Erythroblast (primary cell): ENCODE measurements around the gene KATNB1.

Experiments used
- GATA1 ChIP-seq: IDR thresholded peaks from 2 replicates; pipeline ENCODE4 v1.6.1; 2011; ENCODE audit warnings: low read depth, mild to moderate bottlenecking, control low read depth, low read length, moderate library complexity
- POLR2A ChIP-seq: IDR thresholded peaks from 2 replicates; pipeline ENCODE4 v1.6.1; 2011; ENCODE audit warnings: mild to moderate bottlenecking, low read length

DNA sequence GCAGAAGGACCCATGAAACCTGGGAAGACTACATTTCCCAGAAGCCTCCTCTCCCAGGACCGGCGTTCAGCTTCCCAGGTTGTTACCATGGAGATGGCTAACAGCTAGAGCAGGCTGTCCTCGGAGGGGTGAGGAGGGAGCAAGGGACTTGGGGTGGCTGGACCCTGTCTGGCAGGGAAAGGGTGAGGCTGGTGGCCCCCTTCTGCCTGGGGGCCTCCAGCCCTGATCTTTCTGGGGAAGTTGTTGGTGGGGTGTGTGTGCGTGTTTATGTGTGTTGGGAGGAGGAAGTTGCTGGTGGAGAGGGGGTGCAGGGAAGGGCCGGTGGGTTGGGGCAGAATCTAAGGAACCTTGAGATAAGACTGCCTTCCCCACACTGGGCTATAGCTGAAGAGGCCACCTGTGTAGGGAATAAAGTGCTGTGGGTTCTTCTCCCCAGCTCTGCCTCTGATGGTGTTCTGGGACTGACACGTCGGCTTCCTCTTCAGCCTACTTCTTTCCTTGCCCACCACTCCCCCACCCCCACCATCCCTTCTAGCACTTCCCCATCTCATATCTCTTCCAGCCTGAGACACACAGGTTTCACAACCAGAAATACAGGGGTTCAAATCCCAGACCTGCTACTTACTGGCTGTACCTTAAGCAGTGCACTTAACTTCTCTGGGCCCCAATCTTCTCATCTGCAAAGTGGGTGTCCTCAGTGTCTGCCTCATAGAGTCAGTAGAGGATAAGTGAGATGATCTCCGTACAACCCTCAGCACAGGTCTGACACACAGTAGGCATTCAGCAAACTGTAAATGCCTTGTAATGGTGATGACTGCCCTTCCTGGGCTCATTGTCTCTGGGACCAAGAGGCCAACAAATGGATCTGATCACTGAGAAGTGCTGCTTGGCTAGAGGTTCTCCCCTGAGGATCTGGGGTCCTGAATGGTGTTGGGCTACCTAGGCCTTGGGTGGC lies 40.6 kb upstream of the KATNB1 start, which contains the start of gene DRC7:
- no peak for TF ChIP-seq POLR2A
- TF ChIP-seq GATA1, result no peak
